ENCODE measurements around the gene BACE1-AS.
"Not testable (repeated sequence)": the region's sequence is repeated elsewhere in the genome, so short reads cannot be mapped to it uniquely, and the experiment has no call there.

Gene BACE1-AS

DNA sequence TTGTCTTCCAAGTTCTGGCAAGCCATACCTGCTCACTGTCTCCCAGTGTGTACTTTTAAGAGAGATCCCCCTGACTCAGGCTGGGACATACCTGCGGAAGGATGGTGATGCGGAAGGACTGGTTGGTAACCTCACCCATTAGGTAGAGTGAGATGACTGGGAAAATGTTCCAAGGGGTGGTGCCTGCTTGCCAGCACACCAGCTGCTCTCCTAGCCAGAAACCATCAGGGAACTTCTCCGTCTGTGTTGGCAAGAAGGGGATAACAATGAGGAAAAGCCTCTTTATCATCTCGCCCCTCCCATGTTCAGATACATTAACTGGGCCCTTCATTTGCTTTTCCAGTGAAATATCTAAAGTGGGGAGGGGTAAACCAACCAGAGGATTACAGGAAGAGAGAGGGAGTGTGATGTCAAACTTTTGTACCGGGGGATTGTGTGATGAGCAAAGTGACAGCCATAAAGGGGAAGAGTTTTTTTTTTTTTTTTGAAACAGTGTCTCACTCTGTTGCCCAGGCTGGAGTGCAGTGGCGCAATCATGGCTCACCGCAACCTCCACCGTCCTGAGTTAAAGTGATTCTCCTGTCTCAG is at the start of gene BACE1-AS:
Gene BACE1-AS, plus strand, starts transcription at position 538 of the 588 bp plus-strand sequence.
- DNase-seq: no peak

DNA sequence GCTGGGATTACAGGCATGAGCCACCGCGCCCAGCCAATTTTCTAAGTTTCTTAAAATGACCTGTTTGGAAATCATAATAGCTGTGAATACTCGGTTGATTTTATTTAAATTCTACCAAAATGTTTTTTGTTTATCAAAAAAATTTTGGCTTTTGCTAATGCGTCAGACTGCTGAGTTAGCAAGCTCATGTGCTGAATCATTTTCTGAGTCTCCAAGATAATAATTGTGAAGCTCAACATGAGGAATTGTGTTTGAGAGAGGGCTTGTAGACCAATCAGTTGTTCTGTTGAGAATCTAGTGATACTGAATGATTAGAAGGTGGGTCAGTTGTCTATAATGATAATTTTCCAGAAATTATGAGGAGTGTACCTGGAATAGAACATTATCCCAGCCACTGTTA is 42.8 kb upstream of the BACE1-AS start:
- DNase-seq: no peak

DNA sequence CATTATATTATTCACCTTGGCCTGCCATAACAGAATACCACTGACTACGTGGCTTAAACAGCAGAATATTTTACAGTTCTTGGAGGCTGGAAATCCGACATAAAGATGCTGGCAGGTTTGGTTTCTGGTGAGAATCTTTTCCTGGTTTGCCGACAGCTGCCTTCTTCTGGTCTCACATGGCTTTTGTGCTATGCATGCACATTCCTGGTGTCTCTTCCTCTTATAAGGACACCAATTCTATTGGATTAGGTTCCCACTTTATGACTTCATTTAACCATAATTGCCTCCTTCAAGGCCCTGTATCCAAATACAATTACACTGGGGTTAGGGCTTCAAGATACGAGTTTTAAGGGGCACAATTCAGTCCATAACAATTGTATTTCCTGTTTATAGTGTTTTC is 41.6 kb upstream of the BACE1-AS start:
- DNase-seq: no peak

DNA sequence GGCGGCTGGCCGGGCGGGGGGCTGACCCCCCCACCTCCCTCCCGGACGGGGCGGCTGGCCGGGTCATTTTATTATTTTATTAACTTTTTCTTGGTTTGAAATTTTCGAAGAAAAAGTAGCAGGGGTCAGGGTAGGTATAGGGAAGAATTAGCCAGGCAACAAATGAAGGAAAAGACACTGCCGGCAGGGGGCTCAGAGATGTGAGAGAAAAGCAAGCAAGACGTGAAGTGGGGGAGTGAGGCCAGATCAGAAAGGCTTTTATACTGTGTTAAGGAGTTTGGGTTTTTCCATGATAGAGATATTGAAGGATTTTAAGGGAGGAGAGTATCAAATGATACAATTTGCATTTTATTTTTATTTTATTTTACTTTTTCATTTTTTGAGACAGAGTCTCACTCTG is 39.6 kb upstream of the BACE1-AS start:
- no peak for DNase-seq

DNA sequence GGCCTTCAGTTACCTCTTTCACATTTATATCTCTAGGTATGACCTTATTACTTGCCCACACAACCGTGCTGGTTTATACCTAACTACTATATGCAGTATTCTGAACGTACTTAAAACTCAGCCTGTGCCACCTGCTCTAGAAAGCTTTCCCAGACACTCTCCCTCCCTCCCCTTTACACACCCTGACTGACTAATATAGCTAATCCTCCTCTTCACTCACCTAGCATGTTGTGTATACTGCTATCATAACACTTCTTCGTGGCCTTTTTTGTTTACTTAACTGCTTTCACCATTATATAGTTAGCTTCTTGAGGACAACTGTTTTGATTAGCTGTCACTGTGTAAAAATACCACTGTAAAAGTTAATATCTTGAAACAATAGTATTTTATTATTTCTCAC is 35.2 kb upstream of the BACE1-AS start:
- DNase-seq: no peak

DNA sequence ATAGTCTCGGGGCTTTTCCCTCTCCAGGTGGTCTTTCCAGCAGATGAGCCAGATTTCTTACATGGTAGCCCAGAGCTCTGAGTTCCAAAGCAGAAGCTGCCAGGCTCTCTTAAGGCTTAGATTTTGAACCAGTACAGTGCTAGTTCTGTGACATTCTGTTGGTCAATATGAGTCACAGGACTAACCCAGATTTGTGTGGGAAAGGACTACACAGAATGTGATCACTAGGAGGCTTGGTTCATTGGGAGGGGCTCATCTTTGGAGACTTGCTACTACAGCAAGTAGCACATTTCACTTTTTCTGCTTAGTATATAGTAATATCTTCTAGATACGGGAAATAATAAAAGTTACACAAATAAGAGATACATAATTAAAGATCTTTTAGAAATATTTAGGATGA is 34.6 kb upstream of the BACE1-AS start:
- DNase-seq: no peak

DNA sequence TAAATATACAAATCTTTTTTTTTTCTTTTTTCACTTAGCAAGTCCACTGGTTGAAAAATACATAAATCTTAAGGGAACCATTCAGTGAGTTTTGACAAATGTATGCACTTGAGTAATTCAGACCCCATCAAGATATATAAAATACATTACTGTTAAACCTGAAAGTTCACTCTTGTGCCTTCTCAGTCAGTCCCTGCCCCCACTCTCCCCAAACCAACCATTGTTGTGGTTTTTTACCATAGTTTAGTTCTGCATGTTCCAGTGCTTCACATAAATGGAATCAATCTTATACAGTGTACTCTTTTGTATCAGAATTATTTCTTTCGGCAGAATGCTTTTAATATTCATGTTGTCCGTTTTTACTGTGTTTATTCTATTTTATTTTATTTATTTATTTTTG is 32.6 kb upstream of the BACE1-AS start:
- DNase-seq: no peak

DNA sequence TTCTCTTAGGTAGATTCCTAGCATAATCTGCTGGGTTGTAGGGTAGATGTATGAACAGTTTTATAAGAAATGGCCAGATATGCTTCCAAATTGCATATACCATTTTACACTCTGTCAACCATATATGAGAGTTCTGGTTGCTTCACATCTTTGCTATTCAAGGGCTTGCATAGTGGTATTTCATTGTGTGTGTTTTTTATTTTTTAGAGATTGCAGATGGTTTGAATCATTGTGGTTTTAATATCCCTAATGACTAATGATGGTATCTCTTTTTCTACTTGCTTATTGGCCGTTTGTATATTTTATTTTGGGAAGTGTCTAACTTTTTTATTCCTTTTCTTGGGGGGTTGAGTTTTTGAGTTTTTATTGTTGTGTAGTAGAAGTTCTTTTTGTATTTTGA is 31.7 kb upstream of the BACE1-AS start:
- DNase-seq: no peak

DNA sequence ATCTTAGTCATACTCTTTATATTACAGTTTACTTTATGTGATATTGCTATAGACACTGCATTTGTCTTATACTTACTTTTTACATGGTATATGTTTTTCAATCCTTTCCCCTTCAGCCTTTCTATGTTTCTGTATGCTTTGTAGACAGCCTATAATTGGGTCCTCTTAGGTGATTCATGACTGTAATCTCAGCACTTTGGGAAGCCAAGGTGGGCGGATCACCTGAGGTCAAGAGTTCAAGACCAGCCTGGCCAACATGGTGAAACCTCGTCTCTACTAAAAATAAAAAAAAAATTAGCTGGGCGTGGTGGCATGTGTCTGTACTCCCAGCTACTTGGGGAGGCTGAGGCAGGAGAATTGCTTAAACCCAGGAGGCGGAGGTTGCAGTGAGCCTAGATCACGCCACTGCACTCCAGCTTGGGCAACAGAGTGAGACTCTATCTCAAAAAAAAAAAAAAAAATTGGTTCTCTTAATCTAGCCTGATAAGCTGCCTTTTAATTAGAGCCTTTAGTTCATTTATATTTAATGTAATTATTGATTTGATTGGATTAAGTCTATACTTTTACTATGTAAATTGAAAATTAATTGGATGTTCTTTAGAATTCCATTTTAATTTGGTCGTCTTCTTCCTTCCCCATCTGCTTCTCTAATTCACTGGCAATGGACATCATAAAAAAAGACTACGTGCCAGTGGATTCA is 26.4 kb upstream of the BACE1-AS start:
- DNase-seq: not testable (repeated sequence)

DNA sequence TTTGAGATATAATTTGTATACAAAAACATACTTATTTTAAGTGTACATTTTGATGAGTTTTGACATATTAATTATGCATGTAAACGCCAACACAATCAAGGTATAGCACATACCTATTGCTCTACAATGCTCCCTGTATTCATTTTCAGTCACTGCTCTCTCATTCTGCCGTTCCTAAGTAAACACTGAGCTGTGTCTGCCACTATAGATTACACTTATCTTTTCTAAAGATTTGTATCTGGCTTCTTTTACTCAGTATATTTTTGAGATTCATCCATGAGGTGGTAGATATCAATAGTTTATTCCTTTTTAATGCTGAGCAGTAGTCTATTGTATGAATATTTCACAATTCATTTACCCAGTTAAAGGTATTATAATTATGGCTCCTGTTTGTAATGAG is 25.4 kb upstream of the BACE1-AS start:
- DNase-seq: no peak

DNA sequence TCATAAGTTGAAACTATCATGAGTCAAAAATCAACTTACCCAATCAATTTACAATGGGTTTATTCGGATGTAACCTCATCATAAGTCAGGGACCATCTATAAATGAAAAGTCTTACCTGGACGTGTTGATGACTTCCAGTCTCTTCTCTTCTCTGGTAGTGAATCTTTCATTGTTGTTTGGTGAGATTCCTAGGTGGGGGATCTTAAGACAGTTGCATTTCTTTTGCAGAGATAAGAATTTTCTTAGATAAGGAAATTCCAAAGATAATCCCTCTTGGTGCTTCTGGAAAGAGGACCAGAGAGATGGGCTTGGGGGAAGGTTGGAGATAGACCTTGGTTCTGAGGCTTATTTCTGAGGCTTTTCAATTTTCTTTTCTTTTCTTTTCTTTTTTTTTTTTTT is 21.3 kb upstream of the BACE1-AS start:
- no peak for DNase-seq

DNA sequence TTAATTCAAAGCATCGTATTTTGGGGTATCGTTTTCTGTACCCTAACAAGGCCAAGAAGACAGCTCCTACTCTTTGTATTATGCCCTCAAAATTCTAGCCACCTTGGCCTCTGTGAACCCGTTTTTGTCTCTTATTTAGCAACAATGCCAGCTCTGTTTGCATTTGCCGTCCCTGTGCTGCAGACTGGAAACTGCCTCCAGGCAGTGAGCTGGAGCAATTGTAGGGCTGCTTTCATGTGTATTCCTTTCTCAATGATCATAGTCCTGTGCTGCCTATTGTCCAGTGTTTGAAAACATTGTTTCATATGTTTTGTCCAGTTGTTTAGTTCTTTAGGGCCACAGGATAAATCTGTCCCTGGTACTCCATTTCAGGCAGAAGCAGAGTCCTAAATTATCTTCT is 19.9 kb upstream of the BACE1-AS start:
- no peak for DNase-seq

DNA sequence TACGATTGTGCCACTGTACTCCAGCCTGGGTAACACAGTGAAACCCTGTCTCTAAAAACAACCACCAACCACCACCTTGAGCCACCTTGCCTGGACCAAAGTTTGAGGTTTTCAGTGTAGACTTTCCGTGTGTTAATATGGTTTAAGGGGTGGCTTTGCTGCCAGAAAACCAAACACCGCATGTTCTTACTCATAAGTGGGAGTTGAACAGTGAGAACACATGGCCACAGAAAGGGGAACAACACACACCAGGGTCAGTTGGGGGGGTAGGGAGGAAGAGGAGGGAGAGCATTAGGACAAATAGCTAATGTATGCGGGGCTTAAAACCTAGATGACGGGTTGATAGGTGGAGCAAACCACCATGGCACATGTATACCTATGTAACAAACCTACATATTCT is 19.0 kb upstream of the BACE1-AS start:
- DNase-seq: not testable (repeated sequence)

DNA sequence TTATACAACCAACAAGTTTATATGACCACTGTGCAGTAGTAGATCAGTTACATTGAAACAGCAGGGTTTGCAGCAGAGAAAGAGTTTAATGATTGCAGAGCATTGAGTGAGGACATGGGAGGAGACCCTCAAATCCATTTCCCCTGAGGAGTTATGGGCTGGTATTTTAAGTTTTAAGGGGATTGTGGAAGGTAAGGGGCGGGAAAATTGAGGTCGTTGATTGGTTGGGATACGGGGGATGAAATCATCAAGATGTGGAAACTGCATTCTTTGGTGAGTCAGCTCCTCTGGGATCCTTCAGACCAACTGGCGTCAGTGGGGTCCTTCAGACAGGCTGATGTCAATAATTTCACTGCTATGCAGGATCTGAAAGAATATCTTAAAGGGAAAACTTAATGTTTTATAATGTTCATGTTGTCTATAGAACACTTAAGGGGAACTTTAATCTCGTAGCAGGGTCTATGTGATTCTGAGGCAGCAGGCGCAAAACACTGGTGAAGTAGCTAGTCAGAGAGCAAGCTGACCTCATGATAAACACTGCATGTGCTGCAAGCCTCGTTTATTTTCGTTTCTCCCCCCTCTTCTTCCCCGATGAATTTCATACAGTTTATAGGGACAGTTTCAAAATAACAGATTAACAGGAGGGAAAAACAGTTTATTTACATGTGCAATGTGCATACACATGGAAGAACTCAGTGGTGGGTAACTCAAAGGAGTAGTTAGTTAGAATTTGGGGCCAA is 17.4 kb upstream of the BACE1-AS start:
- DNase-seq: no peak

DNA sequence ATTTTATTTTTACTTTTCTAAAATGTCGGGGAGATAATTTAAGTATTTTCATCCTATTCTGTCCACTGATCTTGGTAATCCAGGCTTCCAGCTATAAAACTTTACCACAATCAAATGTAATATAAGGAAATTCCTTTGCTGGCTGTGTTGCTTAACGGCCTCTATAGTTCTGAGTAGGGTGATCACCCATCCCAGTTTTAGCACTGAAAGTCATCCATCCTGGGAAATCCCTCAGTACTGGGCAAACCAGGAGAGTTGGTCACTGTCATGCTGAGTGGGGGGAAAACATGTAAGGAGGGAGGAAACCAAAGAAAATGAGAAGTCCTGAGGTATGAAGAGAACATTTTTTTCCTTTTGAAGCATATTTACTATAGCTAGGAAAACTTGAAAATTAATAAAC is 12.8 kb upstream of the BACE1-AS start:
- peak; percentile 4 for DNase-seq

DNA sequence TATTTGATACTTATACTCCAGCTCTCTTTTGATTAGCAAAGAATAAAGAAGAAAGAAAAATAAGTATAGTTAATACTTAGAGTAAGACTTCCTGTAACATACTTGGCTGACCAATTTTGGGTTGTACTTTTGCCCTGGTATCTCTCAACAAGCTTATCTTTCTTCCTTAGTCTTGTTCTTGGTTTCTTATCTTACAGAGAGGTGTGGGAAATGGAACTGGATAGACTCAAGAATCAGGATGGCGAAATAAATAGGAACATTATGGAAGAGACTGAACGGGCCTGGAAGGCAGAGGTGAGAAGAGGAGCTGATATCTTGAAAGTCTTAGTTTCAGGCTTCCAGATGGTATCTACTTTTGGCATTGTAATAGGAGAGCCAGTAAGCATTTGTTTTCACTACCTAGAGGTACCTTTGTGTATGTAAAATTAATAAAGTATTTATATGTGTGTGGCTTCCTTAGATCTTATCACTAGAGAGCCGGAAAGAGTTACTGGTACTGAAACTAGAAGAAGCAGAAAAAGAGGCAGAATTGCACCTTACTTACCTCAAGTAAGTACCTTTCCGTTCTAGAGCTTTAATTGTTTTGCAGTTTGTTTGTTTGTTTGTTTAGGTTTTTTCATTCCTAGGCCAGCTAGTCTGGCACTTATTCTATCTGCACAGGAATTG is 11.3 kb upstream of the BACE1-AS start:
- DNase-seq: no peak

DNA sequence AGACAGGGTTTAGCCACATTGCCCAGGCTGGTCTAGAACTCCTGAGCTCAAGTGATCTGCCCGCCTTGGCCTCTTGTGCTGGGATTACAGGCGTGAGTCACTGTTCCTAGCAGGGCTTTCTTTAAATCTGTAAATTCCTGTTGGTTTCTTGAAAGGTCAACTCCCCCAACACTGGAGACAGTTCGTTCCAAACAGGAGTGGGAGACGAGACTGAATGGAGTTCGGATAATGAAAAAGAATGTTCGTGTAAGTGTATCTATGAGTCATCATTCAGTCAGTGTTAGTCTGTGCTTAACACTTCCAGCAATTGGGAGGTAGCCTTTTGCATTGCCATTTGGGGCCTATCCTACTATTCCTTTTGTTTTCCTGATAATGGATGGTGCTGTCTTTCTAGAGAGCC is 10.0 kb upstream of the BACE1-AS start:
- no peak for DNase-seq

DNA sequence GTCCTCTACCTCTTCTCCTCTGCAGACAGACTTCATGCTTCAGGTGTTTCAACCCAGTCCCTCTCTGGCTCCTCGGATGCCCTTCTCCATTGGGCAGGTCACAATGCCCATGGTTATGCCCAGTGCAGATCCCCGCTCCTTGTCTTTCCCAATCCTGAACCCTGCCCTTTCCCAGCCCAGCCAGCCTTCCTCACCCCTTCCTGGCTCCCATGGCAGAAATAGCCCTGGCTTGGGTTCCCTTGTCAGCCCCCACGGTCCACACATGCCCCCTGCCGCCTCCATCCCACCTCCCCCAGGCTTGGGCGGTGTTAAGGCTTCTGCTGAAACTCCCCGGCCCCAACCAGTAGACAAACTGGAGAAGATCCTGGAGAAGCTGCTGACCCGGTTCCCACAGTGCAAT is 9.3 kb upstream of the BACE1-AS start:
- DNase-seq: no peak

DNA sequence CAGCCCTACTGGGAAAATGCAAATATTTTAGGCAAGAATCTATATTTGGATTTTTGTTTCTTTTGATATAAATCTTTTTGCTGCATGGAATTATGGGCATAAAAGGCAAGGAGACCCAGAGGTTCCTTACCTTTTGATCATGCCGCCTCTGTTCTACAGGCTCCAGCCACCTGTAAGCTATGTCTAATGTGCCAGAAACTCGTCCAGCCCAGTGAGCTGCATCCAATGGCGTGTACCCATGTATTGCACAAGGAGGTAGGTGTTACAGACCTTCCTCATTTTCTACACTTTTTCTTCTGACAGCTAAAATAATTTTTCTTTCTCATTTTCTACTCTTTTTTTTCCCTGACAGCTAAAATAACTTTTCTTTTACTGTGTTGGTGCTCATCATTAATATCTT is 8.2 kb upstream of the BACE1-AS start:
- no peak for DNase-seq

DNA sequence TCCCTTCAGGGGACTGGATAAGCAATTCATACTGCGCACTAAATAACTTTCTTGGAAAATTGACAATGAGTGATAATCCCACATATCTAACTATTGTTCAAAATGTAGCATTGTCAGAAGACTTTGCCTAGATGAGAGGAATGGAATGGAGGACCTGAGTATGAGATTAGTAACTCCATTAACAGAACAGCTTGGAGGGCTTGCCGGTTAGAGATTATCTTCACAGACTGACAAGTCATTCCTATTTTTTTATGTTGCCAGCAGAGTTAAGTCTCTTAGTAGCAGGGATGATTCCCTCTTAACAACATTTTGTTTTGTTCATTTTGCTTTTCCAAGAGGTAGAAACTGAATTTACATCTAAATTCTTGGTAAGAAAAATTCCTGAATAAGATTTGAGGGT is 7.1 kb upstream of the BACE1-AS start:
- DNase-seq: no peak

DNA sequence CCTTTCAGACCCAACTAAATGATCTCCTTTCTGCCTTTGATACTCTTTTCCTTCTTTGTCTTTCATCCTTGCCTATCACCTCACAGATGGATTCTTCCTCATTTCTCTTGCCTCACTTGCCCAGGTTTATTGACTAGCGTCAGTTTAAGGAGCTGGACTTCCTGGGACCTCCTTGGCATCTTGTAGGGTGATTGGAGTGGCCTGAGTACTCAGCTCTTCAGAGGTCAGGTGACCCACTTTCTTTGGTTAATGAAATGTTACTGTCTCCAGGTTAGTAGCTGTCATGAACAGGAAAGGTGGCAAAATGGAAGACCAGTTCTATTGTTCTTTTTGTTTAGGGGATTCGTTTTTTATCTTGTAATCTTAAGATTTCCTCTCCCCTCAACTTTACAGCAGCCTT is 4.6 kb upstream of the BACE1-AS start:
- DNase-seq: no peak

DNA sequence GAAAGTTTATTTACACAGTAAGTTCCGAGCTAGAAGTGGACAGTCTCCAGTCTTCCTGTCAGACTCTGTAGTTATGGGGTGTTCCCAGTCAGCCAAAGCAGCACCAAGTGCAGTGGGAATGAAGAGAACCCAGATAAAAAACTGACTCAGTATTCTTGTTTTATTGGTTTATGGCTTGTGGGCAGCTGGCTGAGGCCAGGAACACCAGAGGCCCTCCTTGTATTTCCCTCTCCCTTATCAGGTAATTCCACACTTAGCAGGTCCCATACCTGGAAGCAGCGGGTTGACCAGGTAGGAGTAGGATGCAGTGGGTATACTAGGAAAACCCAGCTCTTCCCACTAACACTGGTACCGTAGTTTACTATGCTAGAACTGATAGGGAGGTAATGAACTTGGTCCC is 3.5 kb upstream of the BACE1-AS start:
- DNase-seq: no peak

DNA sequence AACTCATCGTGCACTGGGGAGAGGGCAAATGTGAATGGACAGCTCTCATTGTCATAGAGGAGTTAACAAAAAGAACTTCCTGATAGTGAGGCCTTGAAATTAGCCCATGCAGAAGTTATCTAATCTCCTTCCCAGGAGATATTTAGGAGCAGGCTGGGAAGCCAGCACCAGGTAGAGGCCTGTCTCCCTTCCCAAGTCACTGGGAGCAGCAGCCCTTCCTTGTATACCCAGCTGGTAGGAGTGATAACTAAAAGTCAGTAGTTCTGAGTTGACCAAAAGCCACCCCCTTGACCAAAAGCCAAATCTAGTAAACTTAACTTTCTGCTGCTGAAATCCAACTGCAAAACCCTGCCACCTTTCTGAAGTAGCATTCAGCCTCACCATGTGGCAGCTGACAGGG is 1.4 kb upstream of the BACE1-AS start:
- no peak for DNase-seq

DNA sequence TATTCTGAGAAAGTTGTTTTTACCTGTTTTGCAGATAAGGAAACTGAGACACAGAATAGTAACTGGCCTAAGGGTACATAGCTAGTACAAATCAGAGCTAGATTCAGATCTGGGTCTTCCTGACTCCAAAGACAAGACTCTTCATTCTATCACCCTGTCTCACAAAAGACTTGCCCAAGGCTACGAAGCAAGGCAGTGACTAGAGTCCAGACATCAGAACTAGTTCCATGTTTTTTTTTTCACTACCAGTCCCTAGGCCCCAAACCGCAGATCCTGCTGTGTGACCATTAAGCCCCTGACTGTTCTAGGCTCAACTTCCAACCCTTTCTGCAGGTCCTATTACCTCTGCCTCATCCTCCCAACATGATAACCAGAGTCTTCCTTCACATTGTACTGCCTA is 1.5 kb downstream of the BACE1-AS start:
- no peak for DNase-seq

Data from suppressor macrophage treated with lipopolysaccharide for 4 hours (primary cell).